CD4-positive, alpha-beta memory T cell (primary cell): Measurements from ENCODE around the gene MMP20. TPM values are rescaled to one million over a fixed set of nuclear protein-coding genes. Genes with fewer than 3 reads are reported as not detected.

Experiments used
- CTCF ChIA-PET: fragments of 350-600 bp; sonication (Branson Sonifier 250); formaldehyde crosslinking; loops from one replicate; lab custom pipeline; 2021; ENCODE audit warnings: inconsistent platforms; ENCODE audit not compliant: partially characterized antibody; lab: Charles Lee
- POLR2A ChIA-PET: fragments of 350-600 bp; sonication (Branson Sonifier 250); formaldehyde crosslinking; loops from one replicate; lab custom pipeline; 2021; ENCODE audit not compliant: partially characterized antibody; lab: Charles Lee
- DNase-seq, 5 donors: peaks; one replicate each; pipeline versions ENCODE4 v3.0.0 to v3.0.0-alpha.2; 2020 to 2022; ENCODE audit warnings: mixed read lengths in 1 of 5
- H3K27ac ChIP-seq: one replicate; pipeline ENCODE4 v1.7.0; 2013; ENCODE audit warnings: low read depth, low read length
- H3K27me3 ChIP-seq: 2 replicates; pipeline ENCODE4 v1.7.0; 2013; ENCODE audit warnings: mild to moderate bottlenecking, low read length, moderate library complexity; ENCODE audit not compliant: insufficient read depth
- H3K36me3 ChIP-seq: 2 replicates; pipeline ENCODE4 v1.7.0; 2013; ENCODE audit warnings: mild to moderate bottlenecking, low read length, moderate library complexity; ENCODE audit not compliant: insufficient read depth
- H3K4me1 ChIP-seq: 2 replicates; pipeline ENCODE4 v1.7.0; 2013; ENCODE audit warnings: mild to moderate bottlenecking, low read length, moderate library complexity; ENCODE audit not compliant: insufficient read depth
- H3K4me3 ChIP-seq, 2 donors: one replicate each; pipeline ENCODE4 v1.7.0; 2013; ENCODE audit warnings: low read length in 2 of 2, mild to moderate bottlenecking in 1 of 2
- H3K9me3 ChIP-seq, 2 donors: one replicate each; pipeline ENCODE4 v1.7.0; 2013; ENCODE audit warnings: low read length in 2 of 2, control low read depth in 1 of 2; ENCODE audit not compliant: control insufficient read depth in 1 of 2
- H3K27ac Mint-ChIP-seq, 7 donors: one replicate each; pipeline ENCODE4 v1.8.0; 2020 to 2021; ENCODE audit warnings: mixed read lengths in 7 of 7, mild to moderate bottlenecking in 6 of 7, inconsistent platforms in 3 of 7, moderate library complexity in 3 of 7
- H3K27me3 Mint-ChIP-seq, 2 donors: one replicate each; pipeline ENCODE4 v1.8.0; 2020 to 2021; ENCODE audit warnings: mixed read lengths in 2 of 2
- H3K36me3 Mint-ChIP-seq, 2 donors: one replicate each; pipeline ENCODE4 v1.8.0; 2020 to 2021; ENCODE audit warnings: mixed read lengths in 2 of 2, inconsistent platforms in 1 of 2, mild to moderate bottlenecking in 1 of 2
- H3K4me1 Mint-ChIP-seq, 4 donors: one replicate each; pipeline ENCODE4 v1.8.0; 2020 to 2021; ENCODE audit warnings: mixed read lengths in 4 of 4, mild to moderate bottlenecking in 1 of 4
- H3K4me3 Mint-ChIP-seq, 8 donors: one replicate each; pipeline ENCODE4 v1.8.0; 2020 to 2021; ENCODE audit warnings: mixed read lengths in 8 of 8, mild to moderate bottlenecking in 7 of 8, moderate library complexity in 6 of 8, inconsistent platforms in 3 of 8
- H3K9me3 Mint-ChIP-seq, 8 donors: one replicate each; pipeline ENCODE4 v1.8.0; 2020 to 2021; ENCODE audit warnings: mixed read lengths in 8 of 8, mild to moderate bottlenecking in 5 of 8, inconsistent platforms in 3 of 8, moderate library complexity in 1 of 8
- intact Hi-C: fragments of 100-400 bp; cut with micrococcal nuclease; formaldehyde crosslinking; loops from one replicate; pipeline ENCODE4 v1.15.1; 2023
- polyA plus RNA-seq, 2 donors: library from polyadenylated mRNA; unstranded; fragments of 300-500 nt; fragmentation: Illumina TruSeq; gene quantifications; one replicate each; pipeline ENCODE4 v1.2.3, GENCODE V29; 2021
- total RNA-seq, 2 experiments: library from RNA; stranded (reverse); gene quantifications; one replicate each; pipeline ENCODE4 v1.2.3, GENCODE V29; 2021

Gene MMP20
- total and polyA plus RNA-seq, 4 experiments from 2014 or later, result not detected

DNA sequence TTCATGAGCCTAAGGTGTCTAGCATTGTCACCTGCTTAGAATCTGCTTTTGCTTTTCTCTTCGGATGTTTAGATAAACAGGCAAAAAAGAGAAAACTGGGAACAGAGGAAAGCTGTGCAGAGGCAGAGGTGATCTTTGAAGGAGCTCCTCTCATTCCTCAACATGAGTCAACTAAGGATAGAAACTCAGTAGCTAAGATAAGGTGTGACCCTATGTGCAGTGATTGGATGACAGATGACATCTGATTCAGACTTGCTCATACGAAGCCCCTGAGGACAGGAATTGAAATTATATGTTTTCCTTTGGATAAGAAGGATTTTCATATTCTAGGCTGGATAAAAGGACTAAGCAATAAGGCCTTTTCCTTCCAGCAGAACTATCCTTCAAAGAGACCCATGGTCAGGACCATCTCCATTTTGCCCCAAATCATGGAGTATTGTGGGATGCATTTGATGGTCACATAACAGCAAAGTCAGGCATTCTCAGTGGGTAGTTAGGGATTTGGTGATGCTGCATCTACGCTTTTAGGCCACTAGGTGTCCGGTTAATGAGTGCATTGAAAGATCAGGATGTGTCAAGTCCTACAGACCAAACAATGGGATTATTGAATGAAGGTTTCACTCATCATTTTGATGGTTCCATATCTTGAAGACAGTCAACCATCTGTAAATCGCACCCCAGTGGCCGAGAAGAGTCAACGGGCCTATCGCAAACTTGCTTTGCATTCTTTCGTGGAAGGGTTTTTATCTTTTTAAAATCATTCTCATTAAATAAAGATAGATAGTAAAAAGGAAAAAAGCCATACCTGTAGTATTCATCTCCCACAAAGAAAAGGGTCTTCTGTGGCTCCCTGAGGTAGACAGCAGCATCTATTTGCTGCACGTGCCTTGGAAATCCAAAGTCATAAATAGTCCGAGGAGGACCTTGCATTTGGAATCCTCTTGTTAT, 32.2 kb downstream of the MMP20 start:
- Histone ChIP-seq H3K4me3 (no peak overlapping the region), H3K27me3 (no peaks in the 10 kb centered on the region), H3K9me3 (no peaks in the 10 kb centered on the region), H3K36me3 (no peaks in the 10 kb centered on the region), H3K4me1 (no peaks in the 10 kb centered on the region), H3K27ac (no peak overlapping the region)
- DNase-seq, result no peak
- ChIA-PET POLR2A (no interaction called here), CTCF (interaction anchor here (1.0 kb wide), 1 partner anchor 13 kb away, joined by 4 read pairs; no protein-coding TSS in a partner anchor)
- Mint-ChIP-seq H3K27ac (no peak overlapping the region), H3K36me3 (no peaks in the 10 kb centered on the region), H3K4me1 (no peaks in the 10 kb centered on the region), H3K4me3 (no peak overlapping the region), H3K9me3 (peaks cover 0 to 9% (median 4%) of the 10 kb centered on the region in 8 donors), H3K27me3 (peaks cover 0 to 6% of the 10 kb centered on the region in 2 donors)
- intact Hi-C loops, result no loop called here

DNA sequence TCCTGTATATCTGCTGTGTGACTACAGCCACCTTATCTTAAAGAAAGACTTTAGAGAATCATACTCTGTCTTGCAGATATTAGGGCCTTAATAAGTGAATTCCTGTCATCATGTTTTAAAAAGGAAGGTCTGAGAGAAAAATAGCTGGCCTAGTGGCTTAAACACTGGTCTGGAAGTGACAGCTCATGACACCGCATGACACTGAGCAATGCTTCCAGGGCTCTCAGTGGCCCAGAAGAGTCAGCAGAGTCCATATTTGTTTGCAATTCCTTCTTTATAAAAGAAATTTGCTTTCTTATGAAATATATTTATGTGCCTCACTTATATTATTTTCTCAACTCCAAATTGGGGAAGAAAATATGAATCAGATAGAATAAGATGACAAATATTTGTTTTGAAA, 33.0 kb downstream of the MMP20 start:
- no peak overlapping the region for H3K4me3 Mint-ChIP-seq

DNA sequence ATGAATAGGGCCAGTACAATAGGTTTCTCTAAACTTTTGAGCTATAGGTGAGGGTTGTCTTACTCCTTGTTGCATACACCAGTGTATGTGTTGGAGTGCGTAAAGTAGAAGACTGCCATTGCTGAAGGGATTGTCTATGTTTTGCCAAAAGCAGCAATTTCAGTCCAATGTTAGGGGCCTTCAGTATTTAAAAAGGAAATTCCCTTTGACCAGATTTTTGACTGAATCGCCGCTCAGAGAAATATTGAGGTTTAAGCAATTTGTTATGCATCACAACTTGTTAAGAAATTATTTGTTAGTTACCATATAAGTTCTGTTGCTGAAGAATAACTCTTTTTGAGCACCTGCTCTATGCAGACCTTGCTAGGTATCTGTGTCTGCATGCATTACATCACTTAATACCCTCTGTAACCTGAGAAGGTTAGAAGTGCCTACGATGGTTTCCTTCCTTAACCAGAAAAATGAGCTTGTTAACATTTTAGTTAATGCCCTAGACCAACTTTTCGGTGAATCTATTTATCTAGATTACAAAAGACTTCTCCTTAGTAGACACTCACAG, 33.9 kb downstream of the MMP20 start:
- Mint-ChIP-seq H3K9me3 (peaks cover 0 to 10% (median 7%) of the 10 kb centered on the region in 8 donors), H3K27ac (no peak overlapping the region), H3K27me3 (peaks cover 0 to 6% of the 10 kb centered on the region in 2 donors), H3K36me3 (no peaks in the 10 kb centered on the region), H3K4me3 (no peak overlapping the region), H3K4me1 (no peaks in the 10 kb centered on the region)
- Histone ChIP-seq H3K4me3 (no peak overlapping the region), H3K9me3 (no peaks in the 10 kb centered on the region), H3K4me1 (no peaks in the 10 kb centered on the region), H3K27ac (no peak overlapping the region), H3K36me3 (no peaks in the 10 kb centered on the region), H3K27me3 (no peaks in the 10 kb centered on the region)
- DNase-seq, result no peak
- POLR2A ChIA-PET, result no interaction called here
- intact Hi-C loops, result no loop called here
- CTCF ChIA-PET, result no interaction called here

More for the DNA sequence above, 33.0 kb downstream of the MMP20 start:
- Mint-ChIP-seq H3K27ac (no peak overlapping the region), H3K9me3 (peaks cover 0 to 10% (median 6%) of the 10 kb centered on the region in 8 donors), H3K27me3 (peaks cover 0 to 6% of the 10 kb centered on the region in 2 donors), H3K4me1 (no peaks in the 10 kb centered on the region), H3K36me3 (no peaks in the 10 kb centered on the region)
- no peak for DNase-seq
- Histone ChIP-seq H3K27ac (no peak overlapping the region), H3K9me3 (no peaks in the 10 kb centered on the region), H3K4me1 (no peaks in the 10 kb centered on the region), H3K4me3 (no peak overlapping the region), H3K27me3 (no peaks in the 10 kb centered on the region), H3K36me3 (no peaks in the 10 kb centered on the region)
- ChIA-PET POLR2A (no interaction called here), CTCF (interaction anchor here (0.6 kb wide), 1 partner anchor 18 kb away, joined by 3 read pairs; no protein-coding TSS in a partner anchor)
- intact Hi-C loops, result no loop called here

DNA sequence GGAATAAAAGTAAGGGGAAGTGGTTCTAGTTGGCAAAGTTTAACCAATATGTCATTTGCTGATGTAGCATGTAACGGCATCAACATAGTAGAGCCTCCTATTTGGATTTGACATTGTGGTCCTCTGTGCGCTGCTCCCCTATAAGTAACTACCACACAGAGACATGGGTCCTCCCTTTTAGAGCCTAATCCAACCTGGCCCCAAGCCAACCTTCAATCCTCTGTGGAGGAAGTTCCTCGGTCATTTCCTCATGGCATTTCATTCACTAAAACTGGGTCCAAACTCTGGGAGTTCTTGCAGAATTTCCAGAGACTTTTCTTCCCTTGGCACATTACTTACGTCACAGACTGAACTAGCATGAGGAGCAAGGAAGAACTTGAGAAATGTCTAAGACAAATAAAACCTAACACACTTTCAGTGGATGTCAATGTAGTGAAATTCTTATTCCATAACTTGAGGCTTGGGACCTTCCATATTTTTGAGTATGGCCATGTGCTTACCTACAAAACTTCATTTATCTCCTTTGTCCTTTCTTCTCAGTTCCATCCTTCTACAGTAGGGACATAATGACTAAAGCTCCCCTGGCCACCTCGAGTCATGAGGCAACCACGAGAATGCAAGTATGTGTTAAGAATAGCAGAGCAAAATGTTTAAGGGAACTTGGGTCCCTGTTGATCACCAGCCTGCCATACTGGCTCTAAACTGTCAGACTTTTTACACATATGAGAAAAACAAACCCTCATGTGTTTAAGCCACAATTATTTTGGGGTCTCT, 34.7 kb downstream of the MMP20 start:
- H3K4me3 ChIP-seq, result no peak overlapping the region
- no peak overlapping the region for H3K27ac ChIP-seq
- intact Hi-C loops, result no loop called here
- no peaks in the 10 kb centered on the region for H3K4me1 ChIP-seq
- H3K27me3 Mint-ChIP-seq, result peaks cover 0 to 6% of the 10 kb centered on the region in 2 donors
- H3K27me3 ChIP-seq, result no peaks in the 10 kb centered on the region
- H3K9me3 Mint-ChIP-seq, result peaks cover 0 to 13% (median 7%) of the 10 kb centered on the region in 8 donors
- no peak overlapping the region for H3K27ac Mint-ChIP-seq
- no peaks in the 10 kb centered on the region for H3K36me3 ChIP-seq
- H3K4me3 Mint-ChIP-seq, result no peak overlapping the region
- DNase-seq, result no peak
- CTCF ChIA-PET, result no interaction called here
- H3K36me3 Mint-ChIP-seq, result no peaks in the 10 kb centered on the region
- no peaks in the 10 kb centered on the region for H3K4me1 Mint-ChIP-seq
- POLR2A ChIA-PET, result no interaction called here
- H3K9me3 ChIP-seq, result no peaks in the 10 kb centered on the region

DNA sequence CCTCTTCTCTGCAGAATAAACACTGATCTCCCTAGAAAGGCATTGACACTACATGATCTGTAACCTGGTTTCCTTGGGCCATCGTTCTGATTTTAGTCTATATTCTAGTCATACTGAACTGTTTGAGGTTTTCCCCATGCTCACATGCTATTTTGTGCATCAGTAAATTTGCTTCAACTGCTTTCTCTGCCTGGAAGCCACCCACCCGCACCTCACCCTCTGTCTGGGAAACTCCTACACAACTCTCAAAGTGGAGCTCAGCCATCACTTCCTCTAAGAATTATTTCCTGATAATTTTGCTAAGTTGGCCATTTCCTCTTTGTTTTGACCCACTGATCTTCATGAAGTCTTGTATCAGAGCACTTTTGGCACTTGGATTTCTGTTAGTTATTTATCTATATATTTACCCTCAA, 36.1 kb downstream of the MMP20 start:
- DNase-seq, result no peak
- H3K27ac Mint-ChIP-seq, result no peak overlapping the region
- Histone ChIP-seq H3K27me3 (no peaks in the 10 kb centered on the region), H3K9me3 (no peaks in the 10 kb centered on the region), H3K4me3 (no peak overlapping the region), H3K4me1 (no peaks in the 10 kb centered on the region), H3K36me3 (no peaks in the 10 kb centered on the region), H3K27ac (no peak overlapping the region)
- no peaks in the 10 kb centered on the region for H3K4me1 Mint-ChIP-seq
- peaks cover 0 to 15% (median 10%) of the 10 kb centered on the region in 8 donors for H3K9me3 Mint-ChIP-seq
- H3K4me3 Mint-ChIP-seq, result no peak overlapping the region
- H3K27me3 Mint-ChIP-seq, result peaks cover 2 to 6% of the 10 kb centered on the region in 2 donors
- ChIA-PET POLR2A (no interaction called here), CTCF (no interaction called here)
- intact Hi-C loops, result no loop called here
- H3K36me3 Mint-ChIP-seq, result no peaks in the 10 kb centered on the region

DNA sequence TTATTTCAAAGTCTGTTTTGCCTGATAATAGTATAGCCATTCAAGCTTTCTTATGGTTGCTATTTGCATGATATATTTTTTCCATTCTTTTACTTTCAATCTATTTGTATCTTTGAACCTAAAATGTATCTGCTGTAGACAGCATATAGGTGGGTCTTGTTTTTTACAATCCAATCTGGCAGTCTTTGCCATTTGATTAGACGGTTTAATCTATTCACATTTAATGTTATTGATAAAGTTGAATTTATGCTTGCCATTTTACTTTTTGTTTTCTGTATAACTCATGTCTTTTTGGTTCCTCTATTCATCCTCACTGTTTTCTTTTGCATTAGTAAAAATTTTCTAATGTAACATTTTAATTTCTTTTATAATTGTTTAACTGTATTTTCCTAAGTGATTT, 37.4 kb downstream of the MMP20 start:
- Histone ChIP-seq H3K27ac (no peak overlapping the region), H3K36me3 (no peaks in the 10 kb centered on the region), H3K4me1 (no peaks in the 10 kb centered on the region), H3K4me3 (no peak overlapping the region), H3K9me3 (no peaks in the 10 kb centered on the region), H3K27me3 (no peaks in the 10 kb centered on the region)
- intact Hi-C loops, result no loop called here
- ChIA-PET CTCF (no interaction called here), POLR2A (no interaction called here)
- no peak for DNase-seq
- Mint-ChIP-seq H3K27ac (no peak overlapping the region), H3K4me3 (no peak overlapping the region), H3K4me1 (no peaks in the 10 kb centered on the region), H3K36me3 (no peaks in the 10 kb centered on the region), H3K9me3 (peaks cover 0 to 15% (median 10%) of the 10 kb centered on the region in 8 donors), H3K27me3 (peaks cover 2 to 4% of the 10 kb centered on the region in 2 donors)
